NT2/D1 (cell line): ENCODE measurements around the gene GRIK2.

ENCODE experiments used
- SUZ12 ChIP-seq: IDR thresholded peaks from 2 replicates; pipeline ENCODE4 v1.6.1; 2011; ENCODE audit not compliant: insufficient read length, insufficient read depth; ENCODE audit errors: extremely low read depth
- YY1 ChIP-seq: IDR thresholded peaks from 2 replicates; pipeline ENCODE4 v1.6.1; 2011; ENCODE audit not compliant: insufficient read length, insufficient read depth
- ZNF274 ChIP-seq: IDR thresholded peaks from 2 replicates; pipeline ENCODE4 v1.6.1; 2011; ENCODE audit warnings: mild to moderate bottlenecking, low read depth, low read length

DNA sequence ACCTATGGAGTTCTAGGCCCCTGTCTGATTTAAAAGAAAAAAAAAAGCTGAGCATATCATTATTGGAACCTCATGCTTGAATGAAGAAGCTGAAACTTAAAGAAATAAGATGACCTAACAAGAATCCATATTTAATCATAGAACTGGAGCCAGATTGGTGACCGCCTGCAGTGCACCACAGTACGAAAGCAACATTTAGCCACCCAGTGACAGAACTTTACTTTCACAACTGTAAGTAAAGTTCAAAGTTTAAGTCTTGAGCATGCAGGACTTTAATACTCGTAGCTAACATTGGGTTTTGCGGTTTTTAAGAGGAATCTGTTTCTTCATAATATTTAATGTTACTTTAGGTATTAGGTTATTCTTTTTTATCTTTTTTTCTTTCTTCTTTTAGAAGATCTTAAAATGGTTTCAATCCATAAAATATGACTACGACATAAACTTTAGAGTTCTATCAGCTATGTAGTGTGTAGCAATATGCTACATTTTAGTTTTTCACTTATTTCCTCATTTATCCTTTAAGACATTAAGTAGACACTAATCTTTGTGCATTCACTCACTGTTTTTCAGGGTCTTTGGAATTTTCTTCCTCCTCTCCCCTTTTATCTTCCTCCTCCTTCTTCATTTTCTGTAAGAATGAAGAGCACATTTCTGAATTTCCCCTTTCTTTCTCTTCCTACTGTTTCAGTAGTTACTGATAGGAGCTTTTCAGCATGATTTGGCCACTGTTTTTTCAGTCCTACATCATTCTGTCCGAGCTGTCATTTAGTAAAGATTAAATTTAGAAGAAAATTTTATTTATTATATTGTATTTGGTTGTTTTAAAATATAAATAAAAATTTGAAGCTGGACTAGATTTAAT is 514.1 kb downstream of the GRIK2 start:
- TF ChIP-seq ZNF274 (no peak), SUZ12 (no peak), YY1 (no peak)
